Mucosa of rectum (tissue), 2 donors: Measurements from ENCODE around the gene RAP1B.
A peak's percentile ranks its signal among the peaks of the same experiment; 100 is the strongest.

Experiments
- H3K27ac ChIP-seq, 2 donors: one replicate each; pipeline ENCODE4 v1.7.0; 2013; ENCODE audit warnings: inconsistent platforms in 2 of 2, low read depth in 2 of 2, low read length in 2 of 2
- H3K27me3 ChIP-seq, 2 donors: one replicate each; pipeline ENCODE4 v1.7.0; 2013; ENCODE audit warnings: low read length in 2 of 2; ENCODE audit not compliant: control insufficient read depth in 2 of 2, insufficient read depth in 2 of 2
- H3K36me3 ChIP-seq, 2 donors: one replicate each; pipeline ENCODE4 v1.7.0; 2013; ENCODE audit warnings: low read length in 2 of 2; ENCODE audit not compliant: control insufficient read depth in 2 of 2, insufficient read depth in 2 of 2
- H3K4me1 ChIP-seq, 2 donors: one replicate each; pipeline ENCODE4 v1.7.0; 2013; ENCODE audit warnings: low read length in 2 of 2, mild to moderate bottlenecking in 1 of 2; ENCODE audit not compliant: control insufficient read depth in 2 of 2, insufficient read depth in 2 of 2
- H3K4me3 ChIP-seq, 2 donors: one replicate each; pipeline ENCODE4 v1.7.0; 2013; ENCODE audit warnings: low read length in 2 of 2
- H3K9ac ChIP-seq, 2 donors: one replicate each; pipeline ENCODE4 v1.7.0; 2013; ENCODE audit warnings: low read length in 2 of 2, low read depth in 1 of 2, mild to moderate bottlenecking in 1 of 2
- H3K9me3 ChIP-seq, 2 donors: one replicate each; pipeline ENCODE4 v1.7.0; 2013; ENCODE audit warnings: low read length in 2 of 2; ENCODE audit not compliant: control insufficient read depth in 2 of 2
- donor health status: healthy.
- donor health status: Normal muscosa, but diverticular disease.

Gene RAP1B

DNA sequence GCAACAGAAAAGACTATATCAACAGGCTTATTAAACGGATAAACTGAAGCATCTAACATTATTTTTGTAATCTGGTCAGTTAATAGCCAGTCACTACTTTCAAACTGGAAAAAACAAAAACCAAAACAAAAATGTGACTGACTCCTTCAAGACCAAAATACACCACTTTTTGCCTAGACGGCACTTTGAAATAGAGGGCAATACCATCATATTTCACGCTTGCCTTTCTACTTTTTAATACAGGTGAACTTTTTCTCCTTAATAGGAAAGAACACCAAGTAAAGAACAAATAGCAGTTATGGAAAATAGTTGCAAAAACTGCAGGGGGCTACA is 75.5 kb downstream of the RAP1B start:
- no peaks in the 10 kb centered on the region for H3K9me3 ChIP-seq
- H3K4me1 ChIP-seq: peaks cover 8 to 15% of the 10 kb centered on the region in 2 donors
- H3K27me3 ChIP-seq: no peaks in the 10 kb centered on the region
- H3K4me3 ChIP-seq: peak overlapping the region; percentile 86 to 99
- peaks cover 6 to 8% of the 10 kb centered on the region in 2 donors for H3K36me3 ChIP-seq
- peak overlapping the region; percentile 79 to 92 for H3K27ac ChIP-seq
- peak overlapping the region; percentile 66 to 91 for H3K9ac ChIP-seq

DNA sequence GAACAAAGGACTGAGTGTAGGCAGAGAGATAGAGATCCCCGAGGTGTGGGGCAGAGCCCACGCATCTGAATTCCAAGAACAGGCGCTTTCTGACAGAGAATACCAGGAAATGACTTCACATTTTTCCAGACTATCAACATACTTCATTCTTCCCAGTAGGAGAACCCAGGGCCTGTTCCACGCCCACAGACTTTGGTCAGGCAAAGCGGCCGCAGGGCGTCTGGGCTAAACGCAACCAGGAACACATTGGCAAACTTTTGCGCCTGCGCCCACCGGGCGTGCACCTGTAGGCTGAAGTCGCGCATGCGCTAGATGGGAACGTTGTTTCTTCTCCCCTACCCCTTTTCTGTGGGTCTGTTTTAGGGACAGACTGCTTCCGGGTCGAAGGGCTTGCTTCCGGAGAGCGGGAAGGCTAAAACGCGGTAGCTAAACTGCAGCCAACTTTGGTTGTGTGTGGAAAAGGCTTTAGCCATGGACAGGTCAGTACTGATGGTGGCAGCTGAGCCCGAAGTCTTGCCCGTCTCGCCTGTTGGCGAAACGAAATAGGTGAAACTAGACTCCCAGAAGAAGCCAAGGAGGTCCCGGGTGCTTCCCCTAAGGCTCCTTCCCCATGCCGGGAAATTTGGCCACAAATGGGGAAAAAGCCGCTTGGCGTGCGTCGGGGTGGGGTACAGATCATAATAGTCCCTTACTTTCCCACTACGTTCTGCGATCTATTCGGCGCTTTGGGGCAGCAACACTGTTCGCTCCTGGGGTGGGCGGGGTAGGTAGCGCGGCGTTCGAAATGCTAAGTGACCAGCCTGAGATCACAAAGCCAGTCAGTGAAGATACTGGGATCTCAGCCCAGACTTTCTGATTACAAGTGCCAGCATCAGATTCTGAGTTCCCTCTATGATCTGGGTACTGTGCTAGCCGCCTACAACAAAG is 76.2 kb downstream of the RAP1B start, which contains the start of gene NUP107:
TSS of gene NUP107 (plus strand) at position 384 of the 927 bp plus-strand sequence. CDS start at position 472, 88 bp downstream.
- Histone ChIP-seq H3K9me3 (no peaks in the 10 kb centered on the region), H3K4me1 (peaks cover 8 to 15% of the 10 kb centered on the region in 2 donors), H3K4me3 (peak within 1 kb of the TSS; percentile 86 to 99), H3K27ac (peak within 1 kb of the TSS; percentile 79 to 92), H3K9ac (peak within 1 kb of the TSS; percentile 83 to 91), H3K36me3 (peaks cover 9 to 11% of the 10 kb centered on the region in 2 donors), H3K27me3 (no peaks in the 10 kb centered on the region)

- no peak overlapping the region for H3K9ac ChIP-seq
- H3K4me3 ChIP-seq: no peak overlapping the region
- H3K4me1 ChIP-seq: no peaks in the 10 kb centered on the region
- H3K27me3 ChIP-seq: no peaks in the 10 kb centered on the region
- H3K36me3 ChIP-seq: peaks cover 41 to 47% of the 10 kb centered on the region in 2 donors
- no peak overlapping the region for H3K27ac ChIP-seq
- no peaks in the 10 kb centered on the region for H3K9me3 ChIP-seq
Measured at GRCh38 chr12:68695454-68695853, 84.8 kb downstream of the RAP1B start.

DNA sequence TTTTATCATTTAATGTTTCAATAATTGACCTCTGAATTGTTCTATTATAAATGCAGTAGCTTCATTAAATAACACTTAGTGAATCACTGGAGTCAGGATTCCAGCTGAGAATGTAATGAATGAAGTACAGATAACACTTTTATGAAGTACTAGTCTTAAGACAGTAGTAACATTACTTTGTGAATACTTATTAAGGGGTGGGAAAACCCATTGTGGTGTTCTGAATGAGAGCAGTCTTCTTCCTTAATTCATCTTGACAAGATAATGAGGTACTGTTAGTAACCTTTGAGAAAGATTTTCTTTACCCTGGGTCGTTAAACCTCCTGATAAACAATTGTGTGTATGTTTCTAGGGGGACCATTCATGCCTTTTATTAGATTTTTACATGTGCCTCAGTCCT is 88.8 kb downstream of the RAP1B start:
- Histone ChIP-seq H3K36me3 (peaks cover 31 to 38% of the 10 kb centered on the region in 2 donors), H3K4me3 (no peak overlapping the region), H3K4me1 (no peaks in the 10 kb centered on the region), H3K27me3 (no peaks in the 10 kb centered on the region), H3K27ac (no peak overlapping the region), H3K9me3 (no peaks in the 10 kb centered on the region), H3K9ac (no peak overlapping the region)
